IMR-90 (cell line): ENCODE measurements around the gene SGK1. TPM values are rescaled to one million over a fixed set of nuclear protein-coding genes. Genes with fewer than 3 reads are reported as not detected.

ENCODE experiments used
- ATAC-seq: fragments of 200-7000 bp; cut with Tn5 transposase; 2 replicates; pipeline ENCODE4 v1.9.1; 2020; ENCODE audit warnings: low read depth, mild to moderate bottlenecking, moderate library complexity
- BruUV-seq: library from RNA; stranded (reverse); fragments of 400-500 nt; replicated peaks from 2 replicates; lab custom pipeline; 2021; lab: Mats Ljungman, UMichigan
- CTCF ChIA-PET: fragments of 300-600 bp; formaldehyde crosslinking; extraction: SDS; loops from one replicate; lab custom pipeline; 2021; ENCODE audit warnings: antibody characterized with exemption; lab: Yijun Ruan, JAX
- POLR2A ChIA-PET: fragments of 300-600 bp; sonication (Branson Sonifier 250); formaldehyde crosslinking; loops from one replicate; lab custom pipeline; 2022; ENCODE audit warnings: antibody characterized with exemption; ENCODE audit not compliant: unreplicated experiment; lab: Charles Lee
- DNase-seq: peaks from one replicate; pipeline ENCODE4 v3.0.0; 2013
- H2AFZ ChIP-seq: replicated peaks from 2 replicates; pipeline ENCODE3; 2013; ENCODE audit warnings: low read length, mild to moderate bottlenecking; ENCODE audit not compliant: poor library complexity
- H2AK5ac ChIP-seq: 2 replicates; pipeline ENCODE4 v1.6.1; 2013; ENCODE audit warnings: low read depth, low read length, inconsistent platforms
- H2AK9ac ChIP-seq: replicated peaks from 2 replicates; pipeline ENCODE3; 2013; ENCODE audit warnings: mild to moderate bottlenecking, low read depth, low read length, moderate library complexity; ENCODE audit not compliant: poor library complexity
- H2BK120ac ChIP-seq: 2 replicates; pipeline ENCODE4 v1.6.1; 2013; ENCODE audit warnings: low read depth, low read length, inconsistent platforms
- H2BK15ac ChIP-seq: 3 replicates; pipeline ENCODE4 v1.6.1; 2013; ENCODE audit warnings: low read depth, low read length, inconsistent platforms
- H2BK20ac ChIP-seq: 2 replicates; pipeline ENCODE4 v1.6.1; 2013; ENCODE audit warnings: low read depth, mild to moderate bottlenecking, inconsistent platforms, low read length, moderate library complexity
- H2BK5ac ChIP-seq: 2 replicates; pipeline ENCODE4 v1.6.1; 2013; ENCODE audit warnings: mild to moderate bottlenecking, low read depth, low read length, inconsistent platforms; ENCODE audit not compliant: poor library complexity, severe bottlenecking
- H3K14ac ChIP-seq: replicated peaks from 2 replicates; pipeline ENCODE4 v1.6.1; 2013; ENCODE audit warnings: low read depth, low read length, inconsistent platforms
- H3K18ac ChIP-seq: 2 replicates; pipeline ENCODE4 v1.6.1; 2013; ENCODE audit warnings: low read depth, low read length, control low read depth
- H3K23ac ChIP-seq: 2 replicates; pipeline ENCODE4 v1.6.1; 2013; ENCODE audit warnings: low read depth, low read length, inconsistent platforms
- H3K27ac ChIP-seq: 2 replicates; pipeline ENCODE4 v1.5.1; 2013; ENCODE audit warnings: mild to moderate bottlenecking, control low read depth, low read length; ENCODE audit not compliant: insufficient read depth
- H3K27me3 ChIP-seq: 2 replicates; pipeline ENCODE4 v1.6.1; 2013; ENCODE audit warnings: low read length; ENCODE audit not compliant: control insufficient read depth, insufficient read depth
- H3K36me3 ChIP-seq: 2 replicates; pipeline ENCODE4 v1.6.1; 2013; ENCODE audit warnings: low read length, mixed read lengths; ENCODE audit not compliant: control insufficient read depth, insufficient read depth
- H3K4ac ChIP-seq: 2 replicates; pipeline ENCODE4 v1.6.1; 2013; ENCODE audit warnings: low read depth, low read length, inconsistent platforms
- H3K4me1 ChIP-seq: 2 replicates; pipeline ENCODE4 v1.6.1; 2013; ENCODE audit warnings: low read length, mixed read lengths; ENCODE audit not compliant: control insufficient read depth, insufficient read depth
- H3K4me2 ChIP-seq: 2 replicates; pipeline ENCODE4 v1.6.1; 2013; ENCODE audit warnings: low read depth, mild to moderate bottlenecking, control low read depth, low read length, moderate library complexity
- H3K4me3 ChIP-seq: 2 replicates; pipeline ENCODE4 v1.5.1; 2013; ENCODE audit warnings: low read depth, mild to moderate bottlenecking, control low read depth, low read length, moderate library complexity; ENCODE audit not compliant: insufficient read depth
- H3K56ac ChIP-seq: 2 replicates; pipeline ENCODE4 v1.6.1; 2013; ENCODE audit warnings: low read length, inconsistent platforms; ENCODE audit not compliant: insufficient read depth; ENCODE audit errors: extremely low read depth
- H3K79me1 ChIP-seq, 2 experiments: 2 replicates each; pipeline ENCODE4 v1.6.1; 2013; ENCODE audit warnings: low read length in 2 of 2, inconsistent platforms in 1 of 2, low read depth in 1 of 2
- H3K9ac ChIP-seq: 2 replicates; pipeline ENCODE4 v1.6.1; 2013; ENCODE audit warnings: low read depth, low read length, control low read depth
- H3K9me1 ChIP-seq: 2 replicates; pipeline ENCODE4 v1.6.1; 2013; ENCODE audit warnings: low read length, inconsistent platforms; ENCODE audit not compliant: insufficient read depth
- H3K9me3 ChIP-seq: 2 replicates; pipeline ENCODE4 v1.6.1; 2013; ENCODE audit warnings: low read length; ENCODE audit not compliant: control insufficient read depth, insufficient read depth
- H4K20me1 ChIP-seq: 2 replicates; pipeline ENCODE4 v1.6.1; 2013; ENCODE audit warnings: low read length, inconsistent platforms; ENCODE audit not compliant: insufficient read depth
- H4K5ac ChIP-seq: 2 replicates; pipeline ENCODE4 v1.6.1; 2013; ENCODE audit warnings: mild to moderate bottlenecking, low read depth, low read length, control low read depth
- H4K8ac ChIP-seq, 2 experiments: 2 replicates each; pipeline ENCODE4 v1.6.1; 2013; ENCODE audit warnings: low read depth in 2 of 2, low read length in 2 of 2, control low read depth in 1 of 2, inconsistent platforms in 1 of 2
- H4K91ac ChIP-seq: 2 replicates; pipeline ENCODE4 v1.6.1; 2013; ENCODE audit warnings: low read depth, low read length, inconsistent platforms; ENCODE audit not compliant: insufficient read depth
- CHD1 ChIP-seq: IDR thresholded peaks from 2 replicates; pipeline ENCODE4 v1.6.1; 2012; ENCODE audit warnings: low read depth, low read length, improper control_type of control experiment
- CTCF ChIP-seq: conservative IDR thresholded peaks from 2 replicates; pipeline ENCODE4 v1.5.1; 2012; ENCODE audit warnings: mild to moderate bottlenecking, low read depth, low read length, improper control_type of control experiment
- ELK1 ChIP-seq: fragments of 150-350 bp; IDR thresholded peaks from 2 replicates; pipeline ENCODE4 v1.6.1; 2016; ENCODE audit warnings: low read depth, mild to moderate bottlenecking, low read length, moderate library complexity, borderline replicate concordance
- FOS ChIP-seq: fragments of 150-350 bp; IDR thresholded peaks from 2 replicates; pipeline ENCODE4 v1.6.1; 2016; ENCODE audit warnings: low read depth, low read length
- MAFK ChIP-seq: IDR thresholded peaks from 2 replicates; pipeline ENCODE4 v1.6.1; 2012; ENCODE audit warnings: low read depth, low read length, improper control_type of control experiment
- MXI1 ChIP-seq: IDR thresholded peaks from 2 replicates; pipeline ENCODE4 v1.6.1; 2012; ENCODE audit warnings: low read depth, mild to moderate bottlenecking, low read length, moderate library complexity, borderline replicate concordance
- RFX5 ChIP-seq: IDR thresholded peaks from 2 replicates; pipeline ENCODE4 v1.8.0; 2012; ENCODE audit warnings: low read depth, mild to moderate bottlenecking, low read length, moderate library complexity
- SMC3 ChIP-seq: fragments of 150-350 bp; IDR thresholded peaks from 2 replicates; pipeline ENCODE4 v1.6.1; 2016; ENCODE audit warnings: low read depth, mild to moderate bottlenecking, antibody characterized with exemption, low read length, moderate library complexity
- WGBS, 2 experiments: methylation state at CpG; one replicate each; pipeline versions ENCODE4 v1.1.5 to v1.1.7; 2013; ENCODE audit warnings: missing lambda C conversion rate in 2 of 2; ENCODE audit not compliant: insufficient read length in 1 of 2; ENCODE audit errors: extremely low coverage in 2 of 2; 5-methylcytosine and 5-hydroxymethylcytosine counted together
- dilution Hi-C: fragments of 300-500 bp; cut with HindIII; formaldehyde crosslinking; loops from one replicate; pipeline ENCODE4 v1.14.3; 2018; ENCODE audit warnings: low sequenced_read_pairs; ENCODE audit not compliant: unreplicated experiment
- in situ Hi-C: fragments of 300-500 bp; cut with MboI; formaldehyde crosslinking; loops from 3 replicates; pipeline ENCODE4 v1.14.3; 2019; ENCODE audit warnings: low sequenced_read_pairs, inconsistent platforms, mixed read lengths
- intact Hi-C: fragments of 100-400 bp; cut with micrococcal nuclease; formaldehyde crosslinking; loops from 2 replicates; pipeline ENCODE4 v1.10.0; 2022
- polyA plus RNA-seq, 3 experiments: library from polyadenylated mRNA; depleted of rRNA; stranded (reverse); fragments of >200 nt; gene quantifications; 2 replicates each; pipeline ENCODE4 v1.2.3, GENCODE V29; 2012; ENCODE audit warnings: low replicate concordance in 1 of 3
- total RNA-seq: library from RNA; depleted of rRNA; stranded (reverse); fragments of >200 nt; gene quantifications from 2 replicates; pipeline ENCODE4 v1.2.3, GENCODE V29; 2012

Gene SGK1
- total and polyA plus RNA-seq, 2 of the 4 experiments (the other 2 are of a cell fraction) = 121 to 255 TPM

- Histone ChIP-seq H3K36me3 (no peaks in the 10 kb centered on the region), H3K56ac (no peak overlapping the region), H2BK120ac (no peak overlapping the region), H3K9ac (no peak overlapping the region), H3K4me3 (no peak overlapping the region), H3K9me3 (no peaks in the 10 kb centered on the region), H3K27me3 (no peaks in the 10 kb centered on the region), H3K9me1 (no peaks in the 10 kb centered on the region), H4K20me1 (no peaks in the 10 kb centered on the region), H3K4ac (no peak overlapping the region), H2AK5ac (no peak overlapping the region), H3K4me2 (no peak overlapping the region), H3K14ac (no peak overlapping the region), H3K18ac (no peak overlapping the region), H4K91ac (no peak overlapping the region), H2BK20ac (no peak overlapping the region), H2BK5ac (no peak overlapping the region), H3K27ac (no peak overlapping the region), H4K5ac (no peak overlapping the region), H3K4me1 (no peaks in the 10 kb centered on the region), H3K23ac (no peak overlapping the region), H2AFZ (no peak overlapping the region), H3K79me1 (no peaks in the 10 kb centered on the region), H4K8ac (no peak overlapping the region), H2BK15ac (no peak overlapping the region), H2AK9ac (no peak overlapping the region)
- intact Hi-C loops (no loop called here), dilution Hi-C loops (no loop called here), in situ Hi-C loops (no loop called here)
- BruUV-seq = no TSS peak
- no peak for ATAC-seq
- no CpG with 5 or more reads among the region's 2 CpGs for WGBS, 2 experiments
- ChIA-PET CTCF (interaction anchor here (1.1 kb wide), 1 partner anchor 9 kb away, joined by 3 read pairs; no protein-coding TSS in a partner anchor), POLR2A (no interaction called here)
- TF ChIP-seq RFX5 (no peak), MXI1 (no peak), FOS (no peak), MAFK (no peak), CHD1 (no peak), ELK1 (no peak), CTCF (no peak), SMC3 (no peak)
- DNase-seq = no peak
Observed at GRCh38 chr6:134266776-134267175, 51.1 kb downstream of the SGK1 start.
